HepG2 (cell line): Measurements from ENCODE around the gene DDX31. TPM values are rescaled to one million over a fixed set of nuclear protein-coding genes. Genes with fewer than 3 reads are reported as not detected.

Experiments used
- AKNA ChIP-seq: sonication (generic); formaldehyde crosslinking; IDR thresholded peaks from 2 replicates; pipeline ENCODE4 v1.4.0; 2020; ENCODE audit warnings: missing genetic modification reagents, borderline replicate concordance
- ARID2 ChIP-seq: sonication (generic); formaldehyde crosslinking; IDR thresholded peaks from 2 replicates; pipeline ENCODE4 v1.8.1; 2022; ENCODE audit warnings: mild to moderate bottlenecking, missing genetic modification reagents, borderline replicate concordance
- DNMT1 ChIP-seq: sonication (generic); formaldehyde crosslinking; IDR thresholded peaks from 2 replicates; pipeline ENCODE4 v1.5.1; 2020; ENCODE audit warnings: mild to moderate bottlenecking, missing genetic modification reagents
- IKZF5 ChIP-seq: IDR thresholded peaks from 2 replicates; pipeline ENCODE4 v1.6.1; 2018; ENCODE audit warnings: missing genetic modification reagents, mild to moderate bottlenecking, missing compliant biosample characterization
- JUN ChIP-seq: sonication (generic); formaldehyde crosslinking; IDR thresholded peaks from 2 replicates; pipeline ENCODE4 v1.4.0; 2020; ENCODE audit warnings: mild to moderate bottlenecking, missing genetic modification reagents
- SIN3B ChIP-seq: fragments of 150-350 bp; IDR thresholded peaks from 2 replicates; pipeline ENCODE4 v1.6.1; 2014; ENCODE audit warnings: low read length
- ZBTB10 ChIP-seq: sonication (generic); formaldehyde crosslinking; IDR thresholded peaks from 2 replicates; pipeline ENCODE4 v1.4.0; 2020; ENCODE audit warnings: missing genetic modification reagents, borderline replicate concordance
- ZNF512 ChIP-seq: sonication (generic); formaldehyde crosslinking; IDR thresholded peaks from 2 replicates; pipeline ENCODE4 v1.4.0; 2020; ENCODE audit warnings: mild to moderate bottlenecking, missing genetic modification reagents
- ZNF879 ChIP-seq: sonication (generic); formaldehyde crosslinking; IDR thresholded peaks from 2 replicates; pipeline ENCODE4 v1.8.1; 2023; ENCODE audit warnings: missing genetic modification reagents
- polyA plus RNA-seq, 8 experiments: library from polyadenylated mRNA; depleted of rRNA in 3 of 8; stranded (reverse) in 7 of 8; unstranded in 1 of 8; fragments of >200 nt; fragmentation: Illumina TruSeq in 4 of 8; extraction: Trizol in 4 of 8; gene quantifications; 2 replicates each; pipeline versions ENCODE4 v1.2.1 to v1.2.3, GENCODE V29; 2011 to 2016; ENCODE audit warnings: low read depth in 4 of 8, missing spikeins in 1 of 8, mixed read lengths in 1 of 8; ENCODE audit not compliant: insufficient read depth in 1 of 8
- total RNA-seq, 5 experiments: library from RNA; depleted of rRNA; stranded (reverse); fragments of >200 nt; fragmentation: Illumina TruSeq; extraction: Trizol; gene quantifications; 2 replicates each; pipeline ENCODE4 v1.2.3, GENCODE V29; 2016; ENCODE audit warnings: low read depth in 1 of 5

DDX31 gene
- total and polyA plus RNA-seq, 2 of the 13 experiments (the other 11 are each of a cell fraction or from before 2014, with no cell fraction given) = 11.4 to 16.3 TPM

GRCh38 chr9:132560616-132561202, 109.1 kb downstream of the DDX31 start (continued):
- TF ChIP-seq IKZF5 (CRISPR knock-in tag) (no peak), ZNF879 (no peak), SIN3B (no peak), ZBTB10 (CRISPR knock-in tag) (no peak), ARID2 (no peak), ZNF512 (no peak), DNMT1 (CRISPR knock-in tag) (no peak), AKNA (no peak), JUN (CRISPR knock-in tag) (no peak)
